Epithelial cell of proximal tubule (primary cell): ENCODE measurements around the gene TCEA2. TPM values are rescaled to one million over a fixed set of nuclear protein-coding genes. Genes with fewer than 3 reads are reported as not detected.

Experiments used
- DNase-seq: peaks from one replicate; pipeline ENCODE4 v3.0.0-alpha.2; 2011; ENCODE audit warnings: low read depth
- H3K4me3 ChIP-seq: 2 replicates; pipeline ENCODE4 v1.5.1; 2011; ENCODE audit warnings: low read depth, mild to moderate bottlenecking, low read length
- CTCF ChIP-seq: conservative IDR thresholded peaks from 2 replicates; pipeline ENCODE4 v1.5.1; 2012; ENCODE audit warnings: low read depth, mild to moderate bottlenecking, low read length
- total RNA-seq: library from RNA; depleted of rRNA; stranded (reverse); fragments of >200 nt; gene quantifications from 2 replicates; pipeline ENCODE4 v1.2.3, GENCODE V29; 2015

Gene TCEA2
- total RNA-seq, 1 donor from 2014 or later = 14.6 TPM

GRCh38 chr20:64077094-64077493, 14.1 kb downstream of the TCEA2 start:
- no peak overlapping the region for H3K4me3 ChIP-seq
- TF ChIP-seq CTCF = no peak
- no peak for DNase-seq

- no peak for DNase-seq
- no peak for TF ChIP-seq CTCF
- no peak overlapping the region for H3K4me3 ChIP-seq
These were observed 14.5 kb downstream of the TCEA2 start for GRCh38 chr20:64077541-64077875.

GRCh38 chr20:64077876-64078551, 15.0 kb downstream of the TCEA2 start:
- H3K4me3 ChIP-seq = no peak overlapping the region
- DNase-seq = no peak
- TF ChIP-seq CTCF = no peak

- H3K4me3 ChIP-seq = peak overlapping the region; percentile 67
- TF ChIP-seq CTCF = no peak
- no peak for DNase-seq
These were observed 15.9 kb downstream of the TCEA2 start for GRCh38 chr20:64078934-64079272.

GRCh38 chr20:64079273-64080012, 16.4 kb downstream of the TCEA2 start, which contains the start of gene RGS19:
TSS of gene RGS19 (minus strand) at chr20:64079518. CDS start at chr20:64076886, 2,632 bp downstream.
- TF ChIP-seq CTCF = no peak
- peak within 1 kb of the TSS; percentile 67 for H3K4me3 ChIP-seq
- no peak for DNase-seq

GRCh38 chr20:64080013-64080812, 17.2 kb downstream of the TCEA2 start, which contains the start of gene OPRL1:
TSS of gene OPRL1 (plus strand) at chr20:64080082. CDS start at chr20:64092721, 12,639 bp downstream.
- DNase-seq = no peak
- H3K4me3 ChIP-seq = peak within 1 kb of the TSS; percentile 67
- TF ChIP-seq CTCF = no peak
